IPS DF 6.9 (cell line): Measurements from ENCODE around the gene SIRPB1.

Experiments
- DNase-seq: peaks from one replicate; pipeline ENCODE4 v3.0.0-alpha.2; 2013; ENCODE audit warnings: low read depth, low spot score
- H3K27ac ChIP-seq: one replicate; pipeline ENCODE4 v1.5.1; 2013; ENCODE audit warnings: low read length, control low read depth
- H3K27me3 ChIP-seq: 2 replicates; pipeline ENCODE4 v1.6.1; 2013; ENCODE audit warnings: mild to moderate bottlenecking, low read length; ENCODE audit not compliant: control insufficient read depth, insufficient read depth
- H3K36me3 ChIP-seq: 2 replicates; pipeline ENCODE4 v1.6.1; 2013; ENCODE audit warnings: low read length; ENCODE audit not compliant: control insufficient read depth, insufficient read depth
- H3K4me1 ChIP-seq: 2 replicates; pipeline ENCODE4 v1.6.1; 2013; ENCODE audit warnings: low read length; ENCODE audit not compliant: control insufficient read depth, insufficient read depth
- H3K4me3 ChIP-seq: 2 replicates; pipeline ENCODE4 v1.5.1; 2013; ENCODE audit warnings: mild to moderate bottlenecking, low read length
- H3K9me3 ChIP-seq: 2 replicates; pipeline ENCODE4 v1.6.1; 2013; ENCODE audit warnings: low read length, inconsistent platforms; ENCODE audit not compliant: control insufficient read depth, insufficient read depth
- WGBS: extraction: QIAGEN DNeasy Blood & Tissue Kit; methylation state at CpG from one replicate; pipeline ENCODE4 v1.1.7; 2013; ENCODE audit warnings: mixed read lengths, missing lambda C conversion rate; ENCODE audit not compliant: insufficient read length, insufficient coverage; 5-methylcytosine and 5-hydroxymethylcytosine counted together

SIRPB1 gene

DNA sequence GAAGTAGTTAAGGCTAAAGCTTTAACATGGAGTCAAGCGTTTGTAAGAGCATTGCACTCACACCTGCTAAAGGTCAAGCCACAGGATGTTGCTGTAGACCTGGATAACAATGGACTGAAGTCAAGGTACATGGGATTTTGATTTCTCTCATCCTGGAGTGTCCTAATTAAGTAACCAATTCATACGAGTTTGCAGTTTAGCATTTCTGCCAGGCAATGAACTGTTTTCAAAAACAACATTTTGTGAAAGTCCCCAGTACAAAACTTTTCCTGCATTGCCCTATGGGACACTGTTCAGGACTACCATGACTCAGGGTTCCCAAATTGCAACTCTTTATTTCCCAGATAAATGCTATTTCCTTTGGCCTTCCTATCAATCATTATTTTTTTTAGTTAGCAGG is 17.4 kb upstream of the SIRPB1 start:
- H3K4me1 ChIP-seq: peaks cover 2% of the 10 kb centered on the region; the same call in 1 of the 2 replicates
- WGBS: no CpG with 5 or more reads among the region's 2 CpGs
- DNase-seq: no peak
- H3K27ac ChIP-seq: no peak overlapping the region
- H3K27me3 ChIP-seq: no peaks in the 10 kb centered on the region
- no peak overlapping the region for H3K4me3 ChIP-seq
- no peaks in the 10 kb centered on the region for H3K36me3 ChIP-seq
- no peaks in the 10 kb centered on the region for H3K9me3 ChIP-seq

DNA sequence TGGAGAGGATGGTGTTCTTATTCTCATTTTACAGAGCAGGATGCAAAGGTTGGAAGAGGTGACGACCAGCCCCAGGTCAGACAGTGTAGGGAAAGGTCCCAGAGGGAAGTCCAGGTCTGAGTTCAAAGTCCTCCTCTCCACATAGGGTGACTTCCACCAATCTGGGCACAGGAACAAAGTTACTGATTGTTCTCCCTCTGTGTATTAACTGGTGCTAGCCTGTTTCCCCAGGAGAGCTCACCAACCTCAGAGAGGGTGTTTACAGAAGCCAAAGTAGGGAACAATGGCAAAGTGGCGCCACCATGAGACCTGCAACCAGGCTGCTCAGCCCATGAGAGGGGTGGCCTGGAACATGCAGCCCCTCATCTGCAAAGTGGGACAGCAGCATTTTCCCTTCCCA is 16.8 kb upstream of the SIRPB1 start:
- no peak for DNase-seq
- Histone ChIP-seq H3K36me3 (no peaks in the 10 kb centered on the region), H3K27ac (no peak overlapping the region), H3K9me3 (no peaks in the 10 kb centered on the region), H3K27me3 (no peaks in the 10 kb centered on the region), H3K4me3 (no peak overlapping the region), H3K4me1 (peaks cover 2% of the 10 kb centered on the region; the same call in 1 of the 2 replicates)
- no CpG with 5 or more reads among the region's 2 CpGs for WGBS

DNA sequence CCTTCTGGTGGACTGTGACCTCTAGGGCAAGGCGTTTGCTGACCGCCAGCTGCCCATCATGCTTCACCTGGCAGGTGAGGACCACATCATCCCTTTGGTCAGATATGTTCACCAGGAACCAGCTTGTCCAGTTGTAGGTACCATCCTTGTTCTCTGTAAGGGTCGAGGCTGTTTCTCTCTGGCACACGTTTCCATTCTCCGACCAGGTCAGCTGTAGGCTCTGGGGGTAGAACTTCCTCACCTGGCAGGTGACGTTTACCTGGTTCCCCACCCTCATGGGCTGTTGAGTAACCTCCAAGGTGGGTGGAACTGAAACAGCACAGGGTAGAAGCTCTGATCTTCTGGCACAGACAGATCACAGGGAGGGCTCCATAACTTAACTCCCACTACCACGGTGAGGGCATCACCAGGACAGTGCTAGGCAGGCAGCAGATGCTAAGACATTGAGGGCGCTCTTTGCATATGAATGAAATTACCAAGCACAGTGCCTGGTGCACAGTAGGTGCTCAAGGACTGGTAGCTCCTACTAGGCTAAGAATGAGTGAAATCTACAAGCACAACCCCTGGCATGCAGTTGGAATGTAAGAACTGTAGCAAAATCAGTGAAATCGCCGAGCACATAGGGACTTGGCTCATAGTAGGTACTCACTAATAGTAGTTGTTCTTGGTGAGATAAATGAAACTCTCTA is 15.6 kb upstream of the SIRPB1 start:
- no CpG with 5 or more reads among the region's 10 CpGs for WGBS
- no peak overlapping the region for H3K27ac ChIP-seq
- H3K36me3 ChIP-seq: no peaks in the 10 kb centered on the region
- H3K27me3 ChIP-seq: no peaks in the 10 kb centered on the region
- H3K4me3 ChIP-seq: no peak overlapping the region
- peaks cover 2% of the 10 kb centered on the region; the same call in 1 of the 2 replicates for H3K4me1 ChIP-seq
- DNase-seq: no peak
- H3K9me3 ChIP-seq: no peaks in the 10 kb centered on the region

DNA sequence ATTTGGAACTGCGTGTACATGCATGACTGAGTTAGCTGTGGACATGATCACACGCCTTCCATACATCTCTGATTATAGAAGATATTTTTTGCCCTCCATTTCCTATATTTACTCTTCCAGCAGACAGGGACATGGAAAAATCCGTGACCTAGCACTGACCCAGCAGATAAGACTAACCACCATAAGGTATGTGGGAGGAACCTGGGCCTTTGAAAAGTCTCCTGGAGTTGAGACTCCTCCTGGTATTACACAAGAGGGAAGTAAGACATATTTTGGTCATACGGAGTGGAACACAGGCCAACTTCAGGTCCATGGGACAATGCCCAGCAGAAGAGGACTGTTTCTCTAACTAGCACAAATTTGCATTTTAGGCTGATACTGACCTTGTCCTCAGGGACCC is 13.7 kb upstream of the SIRPB1 start:
- WGBS: no CpG with 5 or more reads among the region's 4 CpGs
- no peak overlapping the region for H3K4me3 ChIP-seq
- H3K27me3 ChIP-seq: no peaks in the 10 kb centered on the region
- H3K4me1 ChIP-seq: peaks cover 2% of the 10 kb centered on the region; the same call in 1 of the 2 replicates
- H3K9me3 ChIP-seq: no peaks in the 10 kb centered on the region
- DNase-seq: no peak
- no peak overlapping the region for H3K27ac ChIP-seq
- H3K36me3 ChIP-seq: no peaks in the 10 kb centered on the region

DNA sequence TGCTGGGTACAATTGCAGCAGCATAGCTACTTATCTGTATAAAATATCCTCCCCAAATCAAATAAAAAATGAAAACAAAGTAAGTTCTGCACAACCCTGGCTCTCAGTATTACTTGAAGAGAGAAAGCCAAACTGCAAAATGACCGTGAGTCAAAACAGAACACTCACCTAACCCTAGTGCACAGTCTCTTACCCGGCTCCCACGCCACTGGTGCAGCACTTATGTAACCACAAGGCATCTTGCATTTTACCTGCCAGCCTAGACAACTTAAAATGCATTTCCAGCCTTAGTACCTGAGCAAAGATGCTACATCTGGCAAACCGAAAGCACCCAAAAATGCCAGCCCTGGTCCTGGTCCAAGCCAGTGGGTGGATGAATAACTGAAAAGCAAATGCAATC is 12.4 kb upstream of the SIRPB1 start:
- H3K4me3 ChIP-seq: no peak overlapping the region
- H3K27me3 ChIP-seq: no peaks in the 10 kb centered on the region
- H3K27ac ChIP-seq: no peak overlapping the region
- no peak for DNase-seq
- no peaks in the 10 kb centered on the region for H3K9me3 ChIP-seq
- no CpG with 5 or more reads among the region's 4 CpGs for WGBS
- peaks cover 2% of the 10 kb centered on the region; the same call in 1 of the 2 replicates for H3K4me1 ChIP-seq
- no peaks in the 10 kb centered on the region for H3K36me3 ChIP-seq

DNA sequence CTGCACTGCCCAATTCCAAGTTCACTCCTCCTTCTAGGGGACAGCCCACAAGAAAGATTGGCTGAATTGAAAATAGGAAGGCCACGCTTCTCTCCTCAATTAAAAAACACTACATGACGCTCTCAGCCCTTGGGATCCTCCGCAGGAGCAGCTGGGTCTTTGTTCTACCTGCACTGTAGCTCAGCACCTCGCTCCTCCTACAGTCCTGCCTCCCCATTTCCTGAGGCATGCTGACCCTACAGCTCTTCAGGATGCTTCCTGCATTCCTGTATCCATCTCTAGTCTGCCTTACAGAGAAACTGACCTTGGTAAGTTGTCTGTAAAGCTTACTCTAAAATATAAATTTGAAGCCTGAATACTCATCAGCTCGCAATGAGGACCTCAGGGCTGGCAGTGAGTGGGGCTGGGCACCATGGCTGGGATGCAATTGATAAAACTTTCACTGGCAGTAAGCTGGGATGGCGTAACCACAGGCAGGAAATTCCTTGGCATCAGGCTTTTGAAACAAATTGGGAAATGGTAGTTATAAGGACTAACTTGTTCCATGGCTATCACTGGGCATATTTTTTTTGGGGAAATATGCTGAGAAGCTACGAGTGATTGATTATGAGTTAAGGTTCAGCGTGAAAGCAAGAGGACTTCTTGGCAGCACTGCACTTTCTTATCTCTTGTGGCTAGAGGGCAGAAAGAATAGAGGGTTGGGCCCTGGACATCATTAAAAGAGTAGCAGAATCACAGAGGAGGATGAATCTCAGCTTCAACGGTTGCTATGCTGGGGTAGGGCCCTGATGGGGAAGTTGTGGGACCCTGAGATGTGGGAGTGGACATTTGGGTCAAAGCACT is 11.7 kb upstream of the SIRPB1 start:
- H3K4me3 ChIP-seq: no peak overlapping the region
- H3K36me3 ChIP-seq: no peaks in the 10 kb centered on the region
- peaks cover 2% of the 10 kb centered on the region; the same call in 1 of the 2 replicates for H3K4me1 ChIP-seq
- no peaks in the 10 kb centered on the region for H3K27me3 ChIP-seq
- DNase-seq: peak; percentile 27
- H3K9me3 ChIP-seq: no peaks in the 10 kb centered on the region
- WGBS: no CpG with 5 or more reads among the region's 9 CpGs
- no peak overlapping the region for H3K27ac ChIP-seq

DNA sequence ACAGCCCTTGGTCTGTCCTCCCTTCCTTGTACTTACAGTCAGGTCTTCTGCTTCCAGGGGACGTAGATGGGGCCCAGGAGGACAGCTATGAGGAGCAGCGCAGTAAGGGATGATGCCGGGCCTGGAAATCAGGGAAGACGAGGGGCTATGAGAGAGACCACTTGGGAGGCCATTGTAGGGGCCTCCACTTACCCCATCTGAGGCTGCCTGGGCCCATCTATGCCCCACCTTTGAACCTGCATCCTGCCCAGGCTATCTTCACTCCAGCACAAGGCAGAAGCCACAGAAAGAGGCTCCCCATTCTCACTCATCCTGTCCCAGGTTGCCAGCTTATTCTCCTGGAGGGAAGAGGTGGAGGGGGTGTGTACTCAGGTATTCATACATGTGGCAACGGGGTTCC is 10.4 kb upstream of the SIRPB1 start:
- no CpG with 5 or more reads among the region's 5 CpGs for WGBS
- peaks cover under 1% of the 10 kb centered on the region; the same call in 1 of the 2 replicates for H3K4me1 ChIP-seq
- no peak for DNase-seq
- H3K27me3 ChIP-seq: no peaks in the 10 kb centered on the region
- no peaks in the 10 kb centered on the region for H3K36me3 ChIP-seq
- H3K27ac ChIP-seq: no peak overlapping the region
- H3K9me3 ChIP-seq: no peaks in the 10 kb centered on the region
- H3K4me3 ChIP-seq: no peak overlapping the region

DNA sequence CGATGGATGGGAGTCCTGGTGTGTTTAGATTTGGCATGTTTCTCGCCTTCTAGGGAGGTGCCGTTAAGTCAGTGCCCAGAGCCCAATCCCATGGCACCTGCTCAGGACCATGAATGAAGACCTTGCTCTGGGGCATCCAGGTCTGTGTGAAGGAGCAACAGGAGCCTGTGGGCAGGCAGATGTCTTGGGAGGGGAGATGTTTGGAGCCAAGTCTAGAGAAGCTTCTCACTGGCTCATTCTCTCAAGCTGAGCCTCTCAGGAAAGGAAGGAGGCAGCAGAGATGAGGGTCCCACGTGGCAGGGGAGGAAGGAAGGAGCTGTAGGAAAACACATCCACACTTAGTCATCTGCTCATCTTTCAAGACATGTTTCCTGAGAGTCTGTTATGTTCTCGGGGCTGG is 9.5 kb upstream of the SIRPB1 start:
- no CpG with 5 or more reads among the region's 5 CpGs for WGBS
- H3K36me3 ChIP-seq: no peaks in the 10 kb centered on the region
- no peak for DNase-seq
- H3K27ac ChIP-seq: no peak overlapping the region
- no peaks in the 10 kb centered on the region for H3K9me3 ChIP-seq
- H3K27me3 ChIP-seq: no peaks in the 10 kb centered on the region
- no peak overlapping the region for H3K4me3 ChIP-seq
- H3K4me1 ChIP-seq: no peaks in the 10 kb centered on the region

DNA sequence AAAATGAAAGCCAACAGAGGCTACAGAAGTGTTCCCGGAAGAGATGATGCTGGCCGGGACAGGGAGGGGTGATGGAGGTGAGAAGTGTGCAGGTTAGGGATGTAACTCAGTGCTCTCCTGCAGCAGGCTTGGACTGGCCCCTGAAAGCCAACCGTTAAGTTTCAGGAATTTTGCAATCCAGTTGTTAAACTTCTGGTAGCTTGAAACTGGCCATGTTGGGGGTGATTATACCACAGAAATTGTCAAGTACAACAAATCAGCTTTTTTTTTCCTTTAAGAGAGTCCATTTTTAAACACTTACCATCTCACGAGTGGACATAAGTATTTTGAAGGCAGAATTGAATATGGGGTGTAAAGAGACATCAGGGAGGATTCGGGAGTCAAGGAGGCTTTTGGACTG is 8.8 kb upstream of the SIRPB1 start:
- Histone ChIP-seq H3K27ac (no peak overlapping the region), H3K4me1 (no peaks in the 10 kb centered on the region), H3K9me3 (no peaks in the 10 kb centered on the region), H3K4me3 (no peak overlapping the region), H3K36me3 (no peaks in the 10 kb centered on the region), H3K27me3 (no peaks in the 10 kb centered on the region)
- no peak for DNase-seq
- no CpG with 5 or more reads among the region's 5 CpGs for WGBS

DNA sequence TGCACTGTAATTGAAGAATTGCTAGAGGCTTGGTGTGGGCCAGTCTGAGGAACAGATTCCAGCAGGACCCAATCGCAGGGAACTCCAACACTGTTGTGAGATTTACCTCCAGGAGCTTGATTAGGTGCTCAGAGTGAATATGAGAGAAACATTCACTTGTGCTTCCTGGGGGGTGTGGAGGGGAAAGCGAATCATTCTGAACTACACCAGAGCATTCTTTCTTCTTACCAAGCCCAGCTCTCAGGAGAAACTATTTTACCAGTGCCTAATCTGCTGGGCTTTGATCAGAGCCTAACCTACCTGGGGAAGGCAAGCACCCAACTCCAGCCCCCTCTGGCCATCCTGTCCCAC is 7.4 kb upstream of the SIRPB1 start:
- Histone ChIP-seq H3K27ac (no peak overlapping the region), H3K36me3 (no peaks in the 10 kb centered on the region), H3K4me3 (no peak overlapping the region), H3K9me3 (no peaks in the 10 kb centered on the region), H3K27me3 (no peaks in the 10 kb centered on the region; the same call in 1 of the 2 replicates), H3K4me1 (peaks cover 2% of the 10 kb centered on the region; the same call in 1 of the 2 replicates)
- no CpG with 5 or more reads among the region's 2 CpGs for WGBS
- no peak for DNase-seq
